K562 (cell line): ENCODE data around the gene NOTO. TPM values are rescaled to one million over a fixed set of nuclear protein-coding genes. Genes with fewer than 3 reads are reported as not detected.

Experiments used
- CXXC5 ChIP-seq: fragments of 250-450 bp; sonication (Bioruptor Pico); IDR thresholded peaks from 2 replicates; pipeline ENCODE4 v1.8.0; 2022; ENCODE audit warnings: inconsistent platforms, mild to moderate bottlenecking, moderate library complexity
- E2F3 ChIP-seq: fragments of 250-450 bp; sonication (Bioruptor Pico); IDR thresholded peaks from 2 replicates; pipeline ENCODE4 v1.4.0; 2020; ENCODE audit warnings: mild to moderate bottlenecking
- FOS ChIP-seq: IDR thresholded peaks from 3 replicates; pipeline ENCODE4 v1.6.1; 2011; ENCODE audit not compliant: insufficient read length; ENCODE audit errors: extremely low read depth
- GTF2F1 ChIP-seq: IDR thresholded peaks from 2 replicates; pipeline ENCODE4 v1.6.1; 2011; ENCODE audit warnings: low read depth, low read length, improper control_type of control experiment
- KAT8 ChIP-seq: fragments of 450-650 bp; IDR thresholded peaks from 2 replicates; pipeline ENCODE4 v1.6.1; 2016; ENCODE audit warnings: low read depth, mild to moderate bottlenecking
- PCBP1 ChIP-seq: fragments of 200-400 bp; formaldehyde crosslinking; IDR thresholded peaks from 2 replicates; pipeline ENCODE4 v1.6.1; 2018; ENCODE audit warnings: mild to moderate bottlenecking, low read depth, low read length; ENCODE audit not compliant: poor library complexity, severe bottlenecking
- PHF8 ChIP-seq: fragments of 200-600 bp; sonication (generic); IDR thresholded peaks from 2 replicates; pipeline ENCODE4 v1.6.1; 2012; ENCODE audit warnings: mixed run types, mild to moderate bottlenecking, inconsistent platforms, low read length, moderate library complexity, borderline replicate concordance
- RNF2 ChIP-seq: sonication (generic); IDR thresholded peaks from 2 replicates; pipeline ENCODE4 v1.6.1; 2016
- TRIM24 ChIP-seq, 2 experiments: fragments of 450-650 bp; IDR thresholded peaks; 2 replicates each; pipeline ENCODE4 v1.6.1; 2016
- ZNF174 ChIP-seq: fragments of 250-450 bp; sonication (Bioruptor Pico); IDR thresholded peaks from 2 replicates; pipeline ENCODE4 v1.4.0; 2020; ENCODE audit warnings: mild to moderate bottlenecking
- polyA plus RNA-seq, 8 experiments: library from polyadenylated mRNA; depleted of rRNA in 4 of 8; stranded (reverse) in 5 of 8; unstranded in 3 of 8; fragments of >200 nt; fragmentation: Nextera tagmentation in 2 of 8; fragmentation: Illumina TruSeq in 1 of 8; extraction: Ambion mirVana in 2 of 8; extraction: Trizol in 1 of 8; gene quantifications; 2 replicates each; pipeline versions ENCODE4 v1.2.1 to v1.2.3, GENCODE V29; 2011 to 2014; ENCODE audit warnings: inconsistent platforms in 1 of 8, missing spikeins in 1 of 8
- total RNA-seq, 7 experiments: library from RNA; depleted of rRNA in 6 of 7; stranded (reverse); fragments of >200 nt in 6 of 7; fragmentation: Illumina TruSeq in 2 of 7; extraction: Trizol in 2 of 7; gene quantifications; 2 replicates each; pipeline versions ENCODE4 v1.2.1 to v1.2.3, GENCODE V29; 2011 to 2021; ENCODE audit warnings: low replicate concordance in 1 of 7
- TF ChIP-seq, protein P1 (sequence below): fragments of 250-450 bp; sonication (Bioruptor Pico); IDR thresholded peaks from 2 replicates; pipeline ENCODE4 v1.4.0; 2020; ENCODE audit warnings: mild to moderate bottlenecking, moderate library complexity
- TF ChIP-seq, protein P2 (sequence below): fragments of 250-450 bp; sonication (Bioruptor Pico); IDR thresholded peaks from 2 replicates; pipeline ENCODE4 v1.4.0; 2020
- TF ChIP-seq, protein P3 (sequence below): fragments of 250-450 bp; sonication (Bioruptor Pico); IDR thresholded peaks from 2 replicates; pipeline ENCODE4 v1.8.0; 2021; ENCODE audit warnings: borderline replicate concordance, mild to moderate bottlenecking, moderate library complexity; ENCODE audit not compliant: poor library complexity, severe bottlenecking
- TF ChIP-seq, protein P4 (sequence below): fragments of 450-650 bp; IDR thresholded peaks from 2 replicates; pipeline ENCODE4 v1.6.1; 2016
- TF ChIP-seq, protein P5 (sequence below): fragments of 250-450 bp; sonication (Bioruptor Pico); IDR thresholded peaks from 2 replicates; pipeline ENCODE4 v1.6.1; 2021; ENCODE audit warnings: mild to moderate bottlenecking

NOTO gene
- total and polyA plus RNA-seq, 9 of the 15 experiments (the other 6 are each of a cell fraction or from before 2014, with no cell fraction given): not detected

DNA sequence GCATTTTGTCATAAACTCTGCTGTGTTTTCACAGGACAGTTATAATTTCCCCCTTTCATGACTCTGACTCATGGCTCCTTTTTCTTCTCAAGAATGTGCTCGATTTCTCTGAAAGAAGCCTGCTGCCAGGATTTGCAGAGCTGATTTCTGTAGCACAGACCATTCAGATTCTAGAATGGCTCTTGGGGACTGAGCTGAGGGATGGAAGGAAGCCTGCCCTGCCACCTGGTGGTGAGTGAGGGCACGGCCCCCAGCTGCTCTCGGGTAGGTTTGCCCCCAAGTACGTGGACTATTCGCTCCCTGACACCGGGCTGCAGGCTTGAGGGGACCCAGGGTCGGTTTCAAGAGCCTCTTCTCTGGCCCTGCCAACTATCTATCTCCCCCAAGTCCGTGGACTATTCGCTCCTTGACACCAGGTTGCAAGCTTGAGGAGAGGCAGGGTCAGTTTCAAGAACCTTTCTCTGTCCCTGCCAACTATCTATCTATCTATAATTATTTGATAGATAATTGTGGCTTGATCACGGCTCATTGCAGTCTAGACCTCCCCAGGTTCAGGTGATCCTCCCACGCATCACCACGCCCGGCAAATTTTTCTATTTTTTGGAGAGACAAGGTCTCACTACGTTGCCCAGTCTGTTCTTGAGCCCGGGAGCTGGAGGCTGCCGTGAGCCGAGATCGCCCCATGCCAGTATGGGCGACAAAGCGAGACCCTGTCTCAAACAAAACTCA lies 10.2 kb downstream of the NOTO start (continued):
- TF ChIP-seq, protein P1, sequence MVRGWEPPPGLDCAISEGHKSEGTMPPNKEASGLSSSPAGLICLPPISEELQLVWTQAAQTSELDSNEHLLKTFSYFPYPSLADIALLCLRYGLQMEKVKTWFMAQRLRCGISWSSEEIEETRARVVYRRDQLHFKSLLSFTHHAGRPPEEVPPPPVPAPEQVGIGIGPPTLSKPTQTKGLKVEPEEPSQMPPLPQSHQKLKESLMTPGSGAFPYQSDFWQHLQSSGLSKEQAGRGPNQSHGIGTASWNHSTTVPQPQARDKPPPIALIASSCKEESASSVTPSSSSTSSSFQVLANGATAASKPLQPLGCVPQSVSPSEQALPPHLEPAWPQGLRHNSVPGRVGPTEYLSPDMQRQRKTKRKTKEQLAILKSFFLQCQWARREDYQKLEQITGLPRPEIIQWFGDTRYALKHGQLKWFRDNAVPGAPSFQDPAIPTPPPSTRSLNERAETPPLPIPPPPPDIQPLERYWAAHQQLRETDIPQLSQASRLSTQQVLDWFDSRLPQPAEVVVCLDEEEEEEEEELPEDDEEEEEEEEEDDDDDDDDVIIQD (CRISPR knock-in tag): no peak
- no peak for TF ChIP-seq CXXC5 (CRISPR knock-in tag)
- TF ChIP-seq, protein P2, sequence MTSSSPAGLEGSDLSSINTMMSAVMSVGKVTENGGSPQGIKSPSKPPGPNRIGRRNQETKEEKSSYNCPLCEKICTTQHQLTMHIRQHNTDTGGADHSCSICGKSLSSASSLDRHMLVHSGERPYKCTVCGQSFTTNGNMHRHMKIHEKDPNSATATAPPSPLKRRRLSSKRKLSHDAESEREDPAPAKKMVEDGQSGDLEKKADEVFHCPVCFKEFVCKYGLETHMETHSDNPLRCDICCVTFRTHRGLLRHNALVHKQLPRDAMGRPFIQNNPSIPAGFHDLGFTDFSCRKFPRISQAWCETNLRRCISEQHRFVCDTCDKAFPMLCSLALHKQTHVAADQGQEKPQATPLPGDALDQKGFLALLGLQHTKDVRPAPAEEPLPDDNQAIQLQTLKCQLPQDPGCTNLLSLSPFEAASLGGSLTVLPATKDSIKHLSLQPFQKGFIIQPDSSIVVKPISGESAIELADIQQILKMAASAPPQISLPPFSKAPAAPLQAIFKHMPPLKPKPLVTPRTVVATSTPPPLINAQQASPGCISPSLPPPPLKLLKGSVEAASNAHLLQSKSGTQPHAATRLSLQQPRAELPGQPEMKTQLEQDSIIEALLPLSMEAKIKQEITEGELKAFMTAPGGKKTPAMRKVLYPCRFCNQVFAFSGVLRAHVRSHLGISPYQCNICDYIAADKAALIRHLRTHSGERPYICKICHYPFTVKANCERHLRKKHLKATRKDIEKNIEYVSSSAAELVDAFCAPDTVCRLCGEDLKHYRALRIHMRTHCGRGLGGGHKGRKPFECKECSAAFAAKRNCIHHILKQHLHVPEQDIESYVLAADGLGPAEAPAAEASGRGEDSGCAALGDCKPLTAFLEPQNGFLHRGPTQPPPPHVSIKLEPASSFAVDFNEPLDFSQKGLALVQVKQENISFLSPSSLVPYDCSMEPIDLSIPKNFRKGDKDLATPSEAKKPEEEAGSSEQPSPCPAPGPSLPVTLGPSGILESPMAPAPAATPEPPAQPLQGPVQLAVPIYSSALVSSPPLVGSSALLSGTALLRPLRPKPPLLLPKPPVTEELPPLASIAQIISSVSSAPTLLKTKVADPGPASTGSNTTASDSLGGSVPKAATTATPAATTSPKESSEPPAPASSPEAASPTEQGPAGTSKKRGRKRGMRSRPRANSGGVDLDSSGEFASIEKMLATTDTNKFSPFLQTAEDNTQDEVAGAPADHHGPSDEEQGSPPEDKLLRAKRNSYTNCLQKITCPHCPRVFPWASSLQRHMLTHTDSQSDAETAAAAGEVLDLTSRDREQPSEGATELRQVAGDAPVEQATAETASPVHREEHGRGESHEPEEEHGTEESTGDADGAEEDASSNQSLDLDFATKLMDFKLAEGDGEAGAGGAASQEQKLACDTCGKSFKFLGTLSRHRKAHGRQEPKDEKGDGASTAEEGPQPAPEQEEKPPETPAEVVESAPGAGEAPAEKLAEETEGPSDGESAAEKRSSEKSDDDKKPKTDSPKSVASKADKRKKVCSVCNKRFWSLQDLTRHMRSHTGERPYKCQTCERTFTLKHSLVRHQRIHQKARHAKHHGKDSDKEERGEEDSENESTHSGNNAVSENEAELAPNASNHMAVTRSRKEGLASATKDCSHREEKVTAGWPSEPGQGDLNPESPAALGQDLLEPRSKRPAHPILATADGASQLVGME (CRISPR knock-in tag): no peak
- TF ChIP-seq TRIM24 (IDR thresholded peaks at IDR 0.05): no peak
- no peak for TF ChIP-seq ZNF174 (CRISPR knock-in tag)
- TF ChIP-seq KAT8: no peak
- TF ChIP-seq GTF2F1: no peak
- TF ChIP-seq RNF2: no peak
- no peak for TF ChIP-seq FOS
- TF ChIP-seq, protein P3, sequence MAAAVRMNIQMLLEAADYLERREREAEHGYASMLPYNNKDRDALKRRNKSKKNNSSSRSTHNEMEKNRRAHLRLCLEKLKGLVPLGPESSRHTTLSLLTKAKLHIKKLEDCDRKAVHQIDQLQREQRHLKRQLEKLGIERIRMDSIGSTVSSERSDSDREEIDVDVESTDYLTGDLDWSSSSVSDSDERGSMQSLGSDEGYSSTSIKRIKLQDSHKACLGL: no peak
- TF ChIP-seq, protein P4, sequence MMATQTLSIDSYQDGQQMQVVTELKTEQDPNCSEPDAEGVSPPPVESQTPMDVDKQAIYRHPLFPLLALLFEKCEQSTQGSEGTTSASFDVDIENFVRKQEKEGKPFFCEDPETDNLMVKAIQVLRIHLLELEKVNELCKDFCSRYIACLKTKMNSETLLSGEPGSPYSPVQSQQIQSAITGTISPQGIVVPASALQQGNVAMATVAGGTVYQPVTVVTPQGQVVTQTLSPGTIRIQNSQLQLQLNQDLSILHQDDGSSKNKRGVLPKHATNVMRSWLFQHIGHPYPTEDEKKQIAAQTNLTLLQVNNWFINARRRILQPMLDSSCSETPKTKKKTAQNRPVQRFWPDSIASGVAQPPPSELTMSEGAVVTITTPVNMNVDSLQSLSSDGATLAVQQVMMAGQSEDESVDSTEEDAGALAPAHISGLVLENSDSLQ: no peak
- TF ChIP-seq PHF8: no peak
- no peak for TF ChIP-seq PCBP1
- no peak for TF ChIP-seq E2F3 (CRISPR knock-in tag)
- TF ChIP-seq, protein P5, sequence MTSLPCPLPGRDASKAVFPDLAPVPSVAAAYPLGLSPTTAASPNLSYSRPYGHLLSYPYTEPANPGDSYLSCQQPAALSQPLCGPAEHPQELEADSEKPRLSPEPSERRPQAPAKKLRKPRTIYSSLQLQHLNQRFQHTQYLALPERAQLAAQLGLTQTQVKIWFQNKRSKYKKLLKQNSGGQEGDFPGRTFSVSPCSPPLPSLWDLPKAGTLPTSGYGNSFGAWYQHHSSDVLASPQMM (CRISPR knock-in tag): no peak
